ENCODE data around the gene RAET1L.
"Not testable (repeated sequence)": the region's sequence is repeated elsewhere in the genome, so short reads cannot be mapped to it uniquely, and the experiment has no call there.

- not testable (repeated sequence) for TF ChIP-seq ZNF114 (CRISPR knock-in tag; IDR thresholded peaks at IDR 0.05); CTCF (conservative IDR thresholded peaks at IDR 0.05; ENCODE audit: low read depth in 2 of 2); POLR2AphosphoS5 (IDR thresholded peaks at IDR 0.05; ENCODE audit: low read depth); REST (IDR thresholded peaks at IDR 0.05; ENCODE audit: unreplicated experiment); JUNB (IDR thresholded peaks at IDR 0.05; ENCODE audit: unreplicated experiment); EZH2 (IDR thresholded peaks at IDR 0.05; ENCODE audit: low read depth, unreplicated experiment); EZH2phosphoT487 (IDR thresholded peaks at IDR 0.05; ENCODE audit: unreplicated experiment); NANOG (IDR thresholded peaks at IDR 0.05; ENCODE audit: borderline replicate concordance); STAT1 (IDR thresholded peaks at IDR 0.05; ENCODE audit: unreplicated experiment); ZNF331 (CRISPR knock-in tag; IDR thresholded peaks at IDR 0.05; ENCODE audit: low read depth); ETS1 (IDR thresholded peaks at IDR 0.05); CREB1 (CRISPR knock-in tag; IDR thresholded peaks at IDR 0.05; ENCODE audit: low read depth); ZNF462 (CRISPR knock-in tag; IDR thresholded peaks at IDR 0.05)
These were observed 50.9 kb downstream of the RAET1L start for GRCh38 chr6:149974394-149974793.

Data from GM23338 (cell line).